ENCODE data around the gene MAP3K10. TPM values are rescaled to one million over a fixed set of nuclear protein-coding genes. Genes with fewer than 3 reads are reported as not detected.
"Not testable (repeated sequence)": the region's sequence is repeated elsewhere in the genome, so short reads cannot be mapped to it uniquely, and the experiment has no call there.

The MAP3K10 gene
- total RNA-seq, 1 donor from 2014 or later: 19.4 TPM

- no peak overlapping the region for H3K4me3 ChIP-seq
- no peaks in the 10 kb centered on the region for H3K9me3 ChIP-seq
- DNase-seq (ENCODE audit: low spot score in 2 of 2): no peak
- peaks cover 14% of the 10 kb centered on the region for H3K27me3 ChIP-seq
- H3K27ac ChIP-seq: no peak overlapping the region
- H3K36me3 ChIP-seq: peaks cover 0 to 12% of the 10 kb centered on the region in 2 donors
- H3K4me1 ChIP-seq: no peaks in the 10 kb centered on the region
- no peak for TF ChIP-seq CTCF (IDR thresholded peaks at IDR 0.05)
- intact Hi-C loops (cut with DNase I): no loop called here
Observed at GRCh38 chr19:40216013-40216776, 25.0 kb downstream of the MAP3K10 start.

- H3K4me3 ChIP-seq: no peak overlapping the region
- H3K9me3 ChIP-seq: no peaks in the 10 kb centered on the region
- no peak overlapping the region for H3K27ac ChIP-seq
- no peak for DNase-seq (ENCODE audit: low spot score in 2 of 2)
- intact Hi-C loops (cut with DNase I): no loop called here
- H3K4me1 ChIP-seq: no peaks in the 10 kb centered on the region
- TF ChIP-seq CTCF (IDR thresholded peaks at IDR 0.05): no peak
- peaks cover 0 to 8% of the 10 kb centered on the region in 2 donors for H3K36me3 ChIP-seq
- H3K27me3 ChIP-seq: peaks cover 14% of the 10 kb centered on the region
Observed at GRCh38 chr19:40216777-40217026, 25.5 kb downstream of the MAP3K10 start.

- TF ChIP-seq CTCF (IDR thresholded peaks at IDR 0.05): peak in 1 of 3 experiments; percentile 13
- Histone ChIP-seq H3K27ac (no peak overlapping the region), H3K4me3 (no peak overlapping the region), H3K4me1 (no peaks in the 10 kb centered on the region), H3K9me3 (no peaks in the 10 kb centered on the region), H3K27me3 (peaks cover 14% of the 10 kb centered on the region), H3K36me3 (peaks cover 0 to 6% of the 10 kb centered on the region in 2 donors)
- DNase-seq (ENCODE audit: low spot score in 2 of 2): no peak
- intact Hi-C loops (cut with DNase I): no loop called here
Observed at GRCh38 chr19:40217027-40217810, 26.0 kb downstream of the MAP3K10 start.

- intact Hi-C loops (cut with DNase I): no loop called here
- no peaks in the 10 kb centered on the region for H3K36me3 ChIP-seq
- H3K9me3 ChIP-seq: no peaks in the 10 kb centered on the region
- DNase-seq (ENCODE audit: low spot score in 2 of 2): no peak
- no peak for TF ChIP-seq CTCF (IDR thresholded peaks at IDR 0.05)
- no peak within 1 kb of the TSS for H3K27ac ChIP-seq
- H3K4me3 ChIP-seq: no peak within 1 kb of the TSS
- H3K27me3 ChIP-seq: peaks cover 15% of the 10 kb centered on the region
- H3K4me1 ChIP-seq: no peaks in the 10 kb centered on the region
Observed at GRCh38 chr19:40217934-40218890, 27.0 kb downstream of the MAP3K10 start, which contains the start of gene TTC9B. TTC9B (minus strand) TSS chr19:40218384; CDS start chr19:40218381, 3 bp downstream.

GRCh38 chr19:40219029-40219428, 27.8 kb downstream of the MAP3K10 start:
- H3K4me3 ChIP-seq; H3K4me1 ChIP-seq; H3K36me3 ChIP-seq; H3K9me3 ChIP-seq; H3K27ac ChIP-seq; DNase-seq (ENCODE audit: low spot score in 2 of 2); intact Hi-C loops (cut with DNase I): not testable (repeated sequence)
- peaks cover 23% of the 10 kb centered on the region for H3K27me3 ChIP-seq

Data from ascending aorta (tissue), 2 donors.